T-cell (primary cell): ENCODE measurements around the gene MRPL54. TPM values are rescaled to one million over a fixed set of nuclear protein-coding genes. Genes with fewer than 3 reads are reported as not detected.

ENCODE experiments used
- ATAC-seq, 4 experiments: fragments of 200-7000 bp in 3 of 4; fragments of 150-1000 bp in 1 of 4; cut with Tn5 transposase; replicated peaks in 1 of 4; 1 replicate in 3 of 4; 2 replicates in 1 of 4; pipeline ENCODE4 v1.10.0; 2021; ENCODE audit warnings: moderate library complexity in 3 of 4, mild to moderate bottlenecking in 2 of 4, moderate number of reproducible peaks in 1 of 4
- CTCF ChIA-PET, 2 donors: fragments of 300-600 bp; sonication (Branson Sonifier 250); formaldehyde crosslinking; loops; one replicate each; lab custom pipeline; 2022; ENCODE audit warnings: antibody characterized with exemption in 2 of 2; lab: Charles Lee
- POLR2A ChIA-PET, 2 donors: fragments of 300-600 bp; sonication (Branson Sonifier 250); formaldehyde crosslinking; loops; one replicate each; lab custom pipeline; 2022; ENCODE audit warnings: antibody characterized with exemption in 2 of 2; lab: Charles Lee
- DNase-seq, 35 experiments: peaks; one replicate each; pipeline versions ENCODE4 v3.0.0 to v3.0.0-alpha.2; 2013 to 2023
- H3K27ac ChIP-seq: one replicate; pipeline ENCODE4 v1.5.1; 2013; ENCODE audit warnings: low read length
- H3K27me3 ChIP-seq, 2 experiments: replicated peaks in 1 of 2; 1 replicate in 1 of 2; 2 replicates in 1 of 2; pipeline versions ENCODE4 v1.6.1 to v1.7.0; 2013; ENCODE audit warnings: low read length in 1 of 2, mixed read lengths in 1 of 2; ENCODE audit not compliant: control insufficient read depth in 2 of 2, insufficient read depth in 2 of 2; ENCODE audit errors: extremely low read depth in 1 of 2
- H3K36me3 ChIP-seq, 2 donors: 1 replicate in 1 of 2; 2 replicates in 1 of 2; pipeline versions ENCODE4 v1.6.1 to v1.7.0; 2013; ENCODE audit warnings: low read length in 1 of 2; ENCODE audit not compliant: control insufficient read depth in 2 of 2, insufficient read depth in 1 of 2; ENCODE audit errors: extremely low read depth in 1 of 2
- H3K4me1 ChIP-seq, 2 experiments: 1 replicate in 1 of 2; 2 replicates in 1 of 2; pipeline versions ENCODE4 v1.6.1 to v1.7.0; 2013; ENCODE audit warnings: low read length in 2 of 2, mixed read lengths in 1 of 2; ENCODE audit not compliant: insufficient read depth in 2 of 2, control insufficient read depth in 1 of 2; ENCODE audit errors: extremely low read depth in 1 of 2
- H3K4me3 ChIP-seq, 2 donors: 1 replicate in 1 of 2; 2 replicates in 1 of 2; pipeline versions ENCODE4 v1.5.1 to v1.7.0; 2013; ENCODE audit warnings: mild to moderate bottlenecking in 2 of 2, low read length in 1 of 2, moderate library complexity in 1 of 2; ENCODE audit not compliant: control insufficient read depth in 1 of 2; ENCODE audit errors: extremely low read depth in 1 of 2
- H3K9me3 ChIP-seq: 2 replicates; pipeline ENCODE4 v1.7.0; 2013
- H3K27ac Mint-ChIP-seq, 2 donors: one replicate each; pipeline ENCODE4 v1.8.0; 2020 to 2021; ENCODE audit warnings: mild to moderate bottlenecking in 2 of 2, mixed read lengths in 2 of 2
- H3K27me3 Mint-ChIP-seq, 2 donors: one replicate each; pipeline ENCODE4 v1.8.0; 2021 to 2022; ENCODE audit warnings: mixed read lengths in 2 of 2
- H3K36me3 Mint-ChIP-seq: one replicate; pipeline ENCODE4 v1.8.0; 2021; ENCODE audit warnings: mixed read lengths
- H3K4me1 Mint-ChIP-seq, 3 donors: one replicate each; pipeline ENCODE4 v1.8.0; 2020 to 2022; ENCODE audit warnings: mixed read lengths in 3 of 3, mild to moderate bottlenecking in 1 of 3
- H3K4me3 Mint-ChIP-seq, 3 donors: one replicate each; pipeline ENCODE4 v1.8.0; 2020 to 2022; ENCODE audit warnings: mild to moderate bottlenecking in 3 of 3, mixed read lengths in 3 of 3, moderate library complexity in 3 of 3
- H3K9me3 Mint-ChIP-seq, 3 donors: one replicate each; pipeline ENCODE4 v1.8.0; 2020 to 2022; ENCODE audit warnings: mixed read lengths in 3 of 3
- WGBS: methylation state at CpG from one replicate; pipeline ENCODE4 v1.1.5; 2013; ENCODE audit warnings: missing lambda C conversion rate; ENCODE audit not compliant: insufficient coverage; 5-methylcytosine and 5-hydroxymethylcytosine counted together
- total RNA-seq, 35 experiments: library from RNA in 6 of 35; stranded (reverse) in 6 of 35; fragments of 120-200 nt in 1 of 35; gene quantifications; one replicate each; pipeline versions ENCODE4 v1.2.1 to v1.2.4 and lab custom pipeline; 2013 to 2026

The MRPL54 gene
- total RNA-seq, 5 donors from 2014 or later (not counting 1 experiment from before 2014, with no cell fraction given), result 46.9 to 77.8 (median 52.2) TPM

GRCh38 chr19:3721887-3722442 is 40.5 kb upstream of the MRPL54 start:
- DNase-seq (no peak), ATAC-seq (no peak)
- Histone ChIP-seq H3K4me1 (peaks cover 7 to 34% of the 10 kb centered on the region in 2 experiments), H3K36me3 (no peaks in the 10 kb centered on the region), H3K9me3 (no peaks in the 10 kb centered on the region), H3K27ac (no peak overlapping the region), H3K27me3 (peaks cover 8 to 45% of the 10 kb centered on the region in 2 experiments), H3K4me3 (peak overlapping the region; percentile 47 to 68)
- Mint-ChIP-seq H3K36me3 (no peaks in the 10 kb centered on the region), H3K27me3 (peaks cover 0 to 4% of the 10 kb centered on the region in 2 donors), H3K9me3 (no peaks in the 10 kb centered on the region), H3K4me1 (peaks cover 16 to 25% (median 16%) of the 10 kb centered on the region in 3 donors), H3K4me3 (peak overlapping the region; percentile 75 to 84 (median 78)), H3K27ac (peak overlapping the region in 1 of 2 donors; percentile 41)
- WGBS, result 0% methylated on average over 1 of the region's 26 CpGs
- ChIA-PET CTCF (interaction anchor here (0.5 to 0.6 kb wide), 3 partner anchors 12 to 249 kb away, joined by 3 to 5 read pairs (median 5); partner anchors contain the start of gene TJP3 (in 1 of the 2)), POLR2A (no interaction called here)

- H3K27me3 Mint-ChIP-seq, result peaks cover 0 to 4% of the 10 kb centered on the region in 2 donors
- 18% methylated on average over 17 of the region's 30 CpGs for WGBS
- H3K4me3 ChIP-seq, result peak overlapping the region in 1 of 2 donors; percentile 68
- ChIA-PET CTCF (interaction anchor here (0.6 kb wide), 2 partner anchors 11 to 14 kb away, joined by 3 to 5 read pairs; partner anchors contain the start of gene TJP3 (in 1 of the 2)), POLR2A (no interaction called here)
- H3K9me3 ChIP-seq, result no peaks in the 10 kb centered on the region
- peaks cover 16 to 25% (median 16%) of the 10 kb centered on the region in 3 donors for H3K4me1 Mint-ChIP-seq
- H3K27ac ChIP-seq, result no peak overlapping the region
- peaks cover 7 to 34% of the 10 kb centered on the region in 2 experiments for H3K4me1 ChIP-seq
- H3K4me3 Mint-ChIP-seq, result peak overlapping the region; percentile 75 to 84 (median 78)
- H3K9me3 Mint-ChIP-seq, result no peaks in the 10 kb centered on the region
- DNase-seq (no peak), ATAC-seq (no peak)
- peaks cover 8 to 45% of the 10 kb centered on the region in 2 experiments for H3K27me3 ChIP-seq
- no peaks in the 10 kb centered on the region for H3K36me3 ChIP-seq
- H3K36me3 Mint-ChIP-seq, result no peaks in the 10 kb centered on the region
- H3K27ac Mint-ChIP-seq, result peak overlapping the region in 1 of 2 donors; percentile 53
Measured at GRCh38 chr19:3722443-3723109, 39.9 kb upstream of the MRPL54 start.

- H3K27ac Mint-ChIP-seq, result peak overlapping the region in 1 of 2 donors; percentile 53
- no peak for DNase-seq
Measured at GRCh38 chr19:3723110-3723488, 39.4 kb upstream of the MRPL54 start.

GRCh38 chr19:3723883-3724282 is 38.6 kb upstream of the MRPL54 start:
- H3K27ac ChIP-seq, result no peak overlapping the region
- no peaks in the 10 kb centered on the region for H3K9me3 ChIP-seq
- Mint-ChIP-seq H3K4me3 (no peak overlapping the region), H3K4me1 (peaks cover 16 to 25% (median 16%) of the 10 kb centered on the region in 3 donors), H3K36me3 (no peaks in the 10 kb centered on the region), H3K9me3 (no peaks in the 10 kb centered on the region), H3K27ac (peak overlapping the region in 1 of 2 donors; percentile 58), H3K27me3 (peaks cover 0 to 4% of the 10 kb centered on the region in 2 donors)
- no peak overlapping the region for H3K4me3 ChIP-seq
- peaks cover 7 to 32% of the 10 kb centered on the region in 2 experiments for H3K4me1 ChIP-seq
- H3K36me3 ChIP-seq, result no peaks in the 10 kb centered on the region
- no peak for ATAC-seq
- 59% methylated on average over 3 of the region's 8 CpGs for WGBS
- ChIA-PET POLR2A (interaction anchor here in 1 of 2 donors (0.7 kb wide), 1 partner anchor 20 kb away, joined by 3 read pairs; no protein-coding TSS in a partner anchor), CTCF (interaction anchor here in 1 of 2 donors (0.7 kb wide), 1 partner anchor 31 kb away, joined by 3 read pairs; no protein-coding TSS in a partner anchor)
- H3K27me3 ChIP-seq, result peaks cover 8 to 42% of the 10 kb centered on the region in 2 experiments
- no peak for DNase-seq

More at GRCh38 chr19:3723110-3723488, 39.4 kb upstream of the MRPL54 start:
- WGBS, result no CpG with 5 or more reads among the region's 5 CpGs
- H3K4me1 Mint-ChIP-seq, result peaks cover 16 to 25% (median 16%) of the 10 kb centered on the region in 3 donors
- ChIA-PET CTCF (no interaction called here), POLR2A (no interaction called here)
- no peaks in the 10 kb centered on the region for H3K9me3 Mint-ChIP-seq
- ATAC-seq, result no peak
- Histone ChIP-seq H3K4me1 (peaks cover 7 to 34% of the 10 kb centered on the region in 2 experiments), H3K36me3 (no peaks in the 10 kb centered on the region), H3K27me3 (peaks cover 8 to 45% of the 10 kb centered on the region in 2 experiments), H3K9me3 (no peaks in the 10 kb centered on the region), H3K4me3 (no peak overlapping the region), H3K27ac (no peak overlapping the region)
- no peaks in the 10 kb centered on the region for H3K36me3 Mint-ChIP-seq
- H3K27me3 Mint-ChIP-seq, result peaks cover 0 to 4% of the 10 kb centered on the region in 2 donors
- H3K4me3 Mint-ChIP-seq, result peak overlapping the region in 2 of 3 donors; percentile 59 to 78

- ChIA-PET CTCF (no interaction called here), POLR2A (interaction anchor here in 1 of 2 donors (0.6 kb wide), 2 partner anchors 9 to 373 kb away, joined by 3 to 6 read pairs; no protein-coding TSS in a partner anchor)
Measured at GRCh38 chr19:3725121-3725520, 37.4 kb upstream of the MRPL54 start.

GRCh38 chr19:3725640-3726310 is 36.7 kb upstream of the MRPL54 start:
- POLR2A ChIA-PET, result no interaction called here
- Mint-ChIP-seq H3K4me1 (peaks cover 11 to 20% (median 14%) of the 10 kb centered on the region in 3 donors), H3K9me3 (no peaks in the 10 kb centered on the region), H3K36me3 (no peaks in the 10 kb centered on the region), H3K27me3 (peaks cover 0 to 4% of the 10 kb centered on the region in 2 donors), H3K27ac (no peak overlapping the region), H3K4me3 (no peak overlapping the region)
- no peak for DNase-seq
- WGBS, result 71% methylated on average over 3 of the region's 14 CpGs
- H3K36me3 ChIP-seq, result no peaks in the 10 kb centered on the region
- no peak overlapping the region for H3K27ac ChIP-seq
- H3K4me1 ChIP-seq, result peaks cover 7 to 24% of the 10 kb centered on the region in 2 experiments
- H3K27me3 ChIP-seq, result peaks cover 8 to 23% of the 10 kb centered on the region in 2 experiments
- no peak for ATAC-seq
- CTCF ChIA-PET, result no interaction called here
- no peaks in the 10 kb centered on the region for H3K9me3 ChIP-seq
- H3K4me3 ChIP-seq, result no peak overlapping the region

More at GRCh38 chr19:3725121-3725520, 37.4 kb upstream of the MRPL54 start:
- H3K9me3 ChIP-seq, result no peaks in the 10 kb centered on the region
- Mint-ChIP-seq H3K27ac (no peak overlapping the region), H3K4me3 (no peak overlapping the region), H3K4me1 (peaks cover 16 to 22% (median 16%) of the 10 kb centered on the region in 3 donors), H3K9me3 (no peaks in the 10 kb centered on the region), H3K27me3 (peaks cover 0 to 4% of the 10 kb centered on the region in 2 donors), H3K36me3 (no peaks in the 10 kb centered on the region)
- H3K4me1 ChIP-seq, result peaks cover 7 to 28% of the 10 kb centered on the region in 2 experiments
- ATAC-seq (no peak), DNase-seq (no peak)
- WGBS, result 33% methylated on average over 1 of the region's 3 CpGs
- H3K27ac ChIP-seq, result no peak overlapping the region
- peaks cover 8 to 29% of the 10 kb centered on the region in 2 experiments for H3K27me3 ChIP-seq
- H3K36me3 ChIP-seq, result no peaks in the 10 kb centered on the region
- no peak overlapping the region for H3K4me3 ChIP-seq
